ENCODE data around the gene ANKZF1. TPM values are rescaled to one million over a fixed set of nuclear protein-coding genes. Genes with fewer than 3 reads are reported as not detected.

ANKZF1 gene
- total RNA-seq, 4 donors from 2014 or later, result 38.6 to 252 (median 61.7) TPM

DNA sequence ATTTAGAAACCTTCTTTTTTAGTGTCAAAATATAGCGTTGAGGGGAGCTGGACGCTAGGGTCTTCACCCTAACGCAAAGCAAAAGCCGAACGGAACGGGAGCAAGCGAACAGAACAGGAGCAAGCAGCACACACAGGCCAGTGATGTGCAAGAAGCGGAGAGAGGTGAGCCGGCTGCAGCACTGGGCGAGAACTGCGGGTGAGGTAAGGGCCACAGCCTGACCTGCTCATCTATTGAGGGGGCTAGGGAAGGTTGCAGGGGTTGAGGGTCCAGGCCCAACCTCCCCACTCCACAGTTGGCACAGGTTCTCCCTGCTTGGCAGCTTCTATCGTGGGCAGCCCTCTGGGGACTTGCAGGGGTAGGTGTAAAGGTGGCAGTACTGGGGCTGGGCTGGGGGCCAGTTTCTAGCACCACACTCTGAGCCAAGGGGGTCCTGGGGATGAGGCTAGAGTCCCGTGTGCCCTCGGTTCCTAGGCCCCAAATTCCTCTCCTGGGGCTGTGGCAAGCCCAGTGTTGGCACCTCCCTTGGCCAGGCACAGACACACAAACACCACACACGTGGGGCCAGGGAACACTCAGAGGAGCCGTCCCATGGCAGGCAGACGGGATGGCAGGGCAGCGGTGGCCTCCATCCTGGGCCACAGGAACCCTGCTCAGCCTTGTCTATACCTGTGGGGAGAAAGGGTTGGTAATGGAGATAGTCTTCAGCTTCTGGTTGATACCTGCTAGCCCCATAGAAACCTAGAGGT lies 9.6 kb upstream of the ANKZF1 start:
- no peaks in the 10 kb centered on the region for H3K27me3 ChIP-seq
- 90% methylated on average over 17 of the region's 18 CpGs for WGBS

GRCh38 chr2:219220652-219221402 lies 8.8 kb upstream of the ANKZF1 start:
- Histone ChIP-seq H3K27me3 (no peaks in the 10 kb centered on the region), H3K4me3 (no peak overlapping the region), H3K27ac (no peak overlapping the region), H3K4me1 (peaks cover 35% of the 10 kb centered on the region), H3K9me3 (no peaks in the 10 kb centered on the region), H3K36me3 (peaks cover 66% of the 10 kb centered on the region)
- TF ChIP-seq EP300 (IDR thresholded peaks at IDR 0.05) (no peak), CTCF (IDR thresholded peaks at IDR 0.05) (no peak), POLR2AphosphoS5 (IDR thresholded peaks at IDR 0.05) (no peak), POLR2A (IDR thresholded peaks at IDR 0.05) (no peak)
- peak in 1 of 2 donors; percentile 72 for DNase-seq (ENCODE audit: low spot score in 2 of 2)
- 89% methylated on average over 16 of the region's 19 CpGs for WGBS

More for the DNA sequence above, 9.6 kb upstream of the ANKZF1 start:
- H3K9me3 ChIP-seq, result no peaks in the 10 kb centered on the region
- TF ChIP-seq EP300 (IDR thresholded peaks at IDR 0.05), result no peak
- TF ChIP-seq CTCF (IDR thresholded peaks at IDR 0.05), result no peak
- TF ChIP-seq POLR2A (IDR thresholded peaks at IDR 0.05), result no peak
- no peak for DNase-seq (ENCODE audit: low spot score in 2 of 2)
- H3K4me3 ChIP-seq, result no peak overlapping the region
- peaks cover 35% of the 10 kb centered on the region for H3K4me1 ChIP-seq
- no peak overlapping the region for H3K27ac ChIP-seq
- peaks cover 65% of the 10 kb centered on the region for H3K36me3 ChIP-seq

DNA sequence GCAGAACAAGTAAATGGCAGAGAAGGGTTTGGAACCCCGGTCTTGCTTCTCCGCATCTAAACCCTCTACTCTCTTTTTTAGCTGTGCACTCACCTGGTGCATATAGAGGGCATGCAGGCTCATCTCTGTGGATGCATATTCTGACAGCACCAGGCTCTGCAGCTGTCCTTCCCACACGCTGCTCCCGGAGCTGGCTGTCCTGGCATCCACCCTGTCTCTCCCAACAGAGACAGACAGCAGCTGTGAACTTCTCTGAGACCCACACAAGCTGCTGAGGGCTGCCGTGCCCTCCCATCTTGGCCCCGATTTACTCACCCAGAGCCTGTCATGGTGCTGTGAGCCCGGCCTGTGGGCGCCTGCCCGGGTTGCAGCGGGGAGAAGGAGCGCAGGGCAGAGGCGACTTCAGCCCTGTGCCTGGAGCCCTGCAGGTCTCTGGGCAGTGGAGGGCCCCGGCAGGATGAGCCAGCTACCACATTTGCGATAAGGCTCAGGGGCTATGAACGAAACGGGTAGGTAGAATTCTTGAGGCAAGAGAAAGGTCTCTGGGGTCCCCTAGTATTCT lies 7.6 kb upstream of the ANKZF1 start:
- H3K27me3 ChIP-seq, result no peaks in the 10 kb centered on the region
- H3K36me3 ChIP-seq, result peaks cover 61% of the 10 kb centered on the region
- H3K9me3 ChIP-seq, result no peaks in the 10 kb centered on the region
- H3K4me3 ChIP-seq, result no peak overlapping the region
- 90% methylated on average over 9 of the region's 16 CpGs for WGBS
- TF ChIP-seq CTCF (IDR thresholded peaks at IDR 0.05) (no peak), POLR2AphosphoS5 (IDR thresholded peaks at IDR 0.05) (no peak), EP300 (IDR thresholded peaks at IDR 0.05) (no peak), POLR2A (IDR thresholded peaks at IDR 0.05) (no peak)
- peaks cover 31% of the 10 kb centered on the region for H3K4me1 ChIP-seq
- H3K27ac ChIP-seq, result no peak overlapping the region
- DNase-seq (ENCODE audit: low spot score in 2 of 2), result no peak

GRCh38 chr2:219223831-219224610 lies 5.6 kb upstream of the ANKZF1 start:
- Histone ChIP-seq H3K27me3 (no peaks in the 10 kb centered on the region), H3K9me3 (no peaks in the 10 kb centered on the region), H3K36me3 (peaks cover 61% of the 10 kb centered on the region), H3K4me3 (no peak overlapping the region), H3K27ac (no peak overlapping the region), H3K4me1 (peaks cover 30% of the 10 kb centered on the region)
- no peak for DNase-seq (ENCODE audit: low spot score in 2 of 2)
- TF ChIP-seq EP300 (IDR thresholded peaks at IDR 0.05), result no peak
- no peak for TF ChIP-seq CTCF (IDR thresholded peaks at IDR 0.05)
- WGBS, result 86% methylated on average over 24 of the region's 31 CpGs

Measured in suprapubic skin (tissue), 4 donors.